GM21390 (cell line): ENCODE measurements around the gene COL4A2.

Experiments used
- ATAC-seq: cut with Tn5 transposase; IDR thresholded peaks from one replicate; pipeline ENCODE4 v1.9.1; 2021; ENCODE audit not compliant: unreplicated experiment

Gene COL4A2

DNA sequence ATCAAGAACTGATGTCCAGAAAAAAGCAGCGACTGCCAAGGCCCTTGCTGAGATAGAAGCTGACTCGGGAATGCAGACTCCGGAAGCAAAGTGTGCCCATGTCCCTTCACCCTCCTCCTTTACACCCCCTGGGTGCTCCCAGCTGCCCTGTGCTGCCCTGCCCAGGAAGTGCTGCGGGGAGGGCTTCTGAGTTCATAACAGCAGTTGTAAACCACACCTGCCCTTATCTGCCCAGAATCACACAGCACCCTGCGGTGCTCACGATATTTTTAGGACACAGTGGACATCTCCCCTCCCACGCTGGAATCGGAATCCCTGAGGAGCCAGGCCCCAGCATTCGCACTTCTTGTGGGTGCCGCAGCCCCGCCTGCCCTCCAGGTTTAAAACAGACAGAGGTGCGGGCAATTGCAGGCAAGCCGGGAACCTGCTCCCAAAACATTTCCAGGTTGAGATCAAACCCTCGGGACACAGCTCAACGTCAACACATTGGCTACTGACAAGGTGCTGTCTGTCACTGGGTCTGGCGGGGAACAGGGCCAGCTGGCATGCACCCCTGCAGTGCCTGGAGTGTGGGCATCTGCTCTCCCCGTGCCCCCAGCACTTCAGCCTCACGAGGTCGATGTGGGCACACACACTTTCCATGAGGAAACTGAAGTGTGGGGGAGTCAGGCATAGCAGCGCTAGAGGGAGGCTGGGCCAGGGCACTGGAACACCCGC, 217.6 kb downstream of the COL4A2 start:
- no peak for ATAC-seq

GRCh38 chr13:110525328-110526319, 218.5 kb downstream of the COL4A2 start:
- peak; percentile 63 for ATAC-seq

- ATAC-seq, result no peak
These were observed 221.3 kb downstream of the COL4A2 start for GRCh38 chr13:110528371-110528770.

DNA sequence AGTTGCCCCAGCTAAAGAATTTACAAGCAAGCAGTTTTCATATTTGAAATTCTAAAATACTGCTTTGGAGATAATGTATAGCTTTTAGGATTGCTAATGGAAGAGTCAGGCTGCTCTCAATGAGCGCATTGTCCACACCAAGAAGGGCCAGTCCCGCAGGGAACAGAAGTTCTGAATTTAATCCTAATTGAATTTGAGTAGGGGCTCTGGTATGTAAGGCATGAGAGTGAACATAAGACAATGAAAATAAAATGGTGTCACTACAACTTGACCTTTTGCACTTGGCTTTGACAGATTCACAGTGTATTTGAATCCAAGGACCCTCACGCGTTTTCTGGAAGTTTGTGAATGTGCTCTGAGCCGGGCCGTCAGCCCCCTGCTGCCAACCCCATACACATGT, 221.8 kb downstream of the COL4A2 start:
- no peak for ATAC-seq

- no peak for ATAC-seq
These were observed 222.6 kb downstream of the COL4A2 start for GRCh38 chr13:110529522-110530311.

- ATAC-seq, result no peak
These were observed 224.0 kb downstream of the COL4A2 start for GRCh38 chr13:110531100-110531499.

- ATAC-seq, result peak; percentile 73
These were observed 224.6 kb downstream of the COL4A2 start for GRCh38 chr13:110531671-110532083.

DNA sequence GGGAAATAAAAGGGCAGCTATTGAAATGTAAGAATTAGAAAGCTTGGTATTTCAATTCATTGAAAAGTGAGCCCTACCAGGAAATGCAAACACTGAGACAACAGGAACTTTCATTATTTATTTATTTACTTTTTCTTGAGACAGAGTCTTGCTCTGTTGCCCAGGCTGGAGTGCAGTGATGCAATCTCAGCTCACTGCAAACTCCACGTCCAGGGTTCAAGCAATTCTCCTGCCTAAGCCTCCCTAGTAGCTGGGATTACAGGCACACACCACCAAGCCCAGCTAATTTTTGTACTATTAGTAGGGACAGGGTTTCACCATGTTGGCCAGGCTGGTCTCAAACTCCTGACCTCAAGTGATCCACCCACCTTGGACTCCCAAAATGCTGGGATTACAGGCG, 225.2 kb downstream of the COL4A2 start:
- peak; percentile 26 for ATAC-seq

- ATAC-seq, result no peak
These were observed 226.9 kb downstream of the COL4A2 start for GRCh38 chr13:110533771-110534670.

DNA sequence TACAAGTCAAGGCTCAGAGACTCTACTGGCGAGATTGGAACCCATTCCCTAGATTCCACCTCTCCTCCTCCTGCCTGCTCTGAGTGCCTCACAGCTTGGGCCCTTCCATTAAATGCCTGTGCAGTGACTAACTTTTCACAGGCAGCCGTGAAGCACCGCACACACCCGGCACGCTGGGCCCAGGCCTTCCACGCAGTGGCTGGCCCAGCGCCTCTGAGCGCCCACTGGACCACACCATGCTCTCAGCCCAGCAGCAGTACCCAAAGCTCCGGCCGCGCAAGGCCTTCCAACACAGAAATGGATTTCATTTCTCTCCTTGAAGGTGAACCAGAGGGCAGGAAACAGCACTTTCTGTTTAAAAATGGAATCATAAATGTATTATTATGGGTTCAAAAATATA, 228.4 kb downstream of the COL4A2 start:
- ATAC-seq, result no peak

DNA sequence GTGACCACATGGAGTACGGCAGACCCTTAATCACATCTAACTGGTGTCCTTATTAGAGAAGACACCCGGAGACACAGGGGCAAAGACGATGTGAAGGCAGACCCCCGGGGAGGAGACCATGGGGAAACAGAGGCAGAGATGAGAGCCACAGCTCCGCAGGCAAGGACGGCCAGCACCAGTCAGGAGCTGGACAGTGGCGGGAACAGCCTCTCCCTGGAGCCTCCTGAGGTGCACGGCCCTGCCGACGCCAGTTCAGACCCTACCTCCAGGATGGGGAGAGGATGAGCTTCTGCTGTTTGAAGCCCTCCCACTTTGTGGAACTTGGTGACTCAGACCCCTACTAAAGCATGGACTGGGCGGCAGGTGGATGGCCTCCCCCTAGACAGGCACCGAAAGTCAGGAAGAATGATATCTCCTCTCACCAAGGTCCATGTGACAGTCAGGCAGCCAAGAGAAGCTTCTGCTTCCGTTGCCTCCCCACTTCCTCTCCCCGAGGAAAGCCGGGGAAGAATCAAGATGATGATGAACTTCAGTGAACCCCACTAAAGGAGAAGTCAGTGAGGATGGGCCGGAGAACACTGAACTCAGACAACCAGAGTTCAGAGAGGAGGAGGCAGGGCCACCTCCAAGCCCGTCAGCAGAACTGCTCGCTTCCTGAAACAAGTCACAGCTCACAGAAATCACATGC, 229.1 kb downstream of the COL4A2 start:
- ATAC-seq, result no peak

DNA sequence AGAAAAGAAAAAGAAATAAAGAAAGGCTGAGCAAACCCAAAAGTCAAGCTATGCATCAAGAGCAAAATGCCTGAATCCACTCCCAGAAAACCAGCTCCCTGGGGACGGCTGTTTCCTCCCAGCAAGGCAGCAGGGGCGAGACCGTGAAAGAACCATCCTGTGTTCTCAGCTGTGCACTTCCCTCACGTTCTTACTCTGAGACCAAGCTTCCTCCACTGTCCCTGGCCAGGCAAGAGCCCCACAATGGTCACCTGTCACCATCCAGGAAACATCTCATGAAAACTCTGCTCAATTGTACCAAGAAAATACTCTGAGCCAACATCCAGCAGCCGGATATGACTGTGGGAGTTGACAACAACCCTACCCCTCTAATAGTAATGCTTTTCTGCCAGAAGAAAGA, 231.5 kb downstream of the COL4A2 start:
- no peak for ATAC-seq

GRCh38 chr13:110539894-110540293, 232.8 kb downstream of the COL4A2 start:
- no peak for ATAC-seq

GRCh38 chr13:110540871-110541525, 233.9 kb downstream of the COL4A2 start:
- ATAC-seq, result no peak

DNA sequence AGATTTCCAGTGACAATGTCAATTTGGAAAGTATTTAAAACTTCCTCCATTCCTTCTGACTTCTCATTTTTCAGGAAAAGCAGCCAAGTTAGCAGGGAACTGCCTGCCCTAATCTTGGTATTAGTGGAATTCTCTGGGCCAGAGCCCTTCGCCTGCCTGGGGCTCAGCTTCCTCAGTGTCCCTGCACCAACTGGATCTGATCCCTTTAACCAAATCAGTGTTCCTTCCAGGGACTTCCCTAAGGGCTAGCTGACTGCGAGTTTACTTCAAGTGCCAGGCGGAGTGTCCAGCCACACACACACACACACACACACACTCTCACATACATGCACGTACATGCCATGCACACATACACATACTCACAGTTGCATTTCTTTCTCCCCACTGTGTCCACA, 234.4 kb downstream of the COL4A2 start:
- no peak for ATAC-seq

- ATAC-seq, result no peak
These were observed 235.2 kb downstream of the COL4A2 start for GRCh38 chr13:110542169-110542796.

DNA sequence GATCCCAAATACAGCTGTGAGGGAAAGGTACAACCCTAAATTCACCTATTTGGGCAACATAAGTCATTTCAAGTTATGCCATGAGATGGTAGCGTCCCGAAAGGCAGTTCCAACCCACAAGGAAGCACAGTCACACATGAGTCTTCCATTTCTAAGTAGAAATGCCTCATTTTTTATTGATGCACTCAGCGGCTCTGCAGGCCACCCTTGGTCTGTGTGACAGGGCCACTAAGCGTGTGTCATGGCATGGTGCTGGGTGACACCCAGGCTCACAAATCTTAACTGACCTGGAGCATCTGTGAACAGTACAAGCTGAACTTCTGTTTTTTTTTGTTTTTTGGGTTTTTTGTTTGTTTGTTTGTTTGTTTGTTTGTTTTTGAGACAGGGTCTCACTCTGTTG, 239.3 kb downstream of the COL4A2 start:
- no peak for ATAC-seq

DNA sequence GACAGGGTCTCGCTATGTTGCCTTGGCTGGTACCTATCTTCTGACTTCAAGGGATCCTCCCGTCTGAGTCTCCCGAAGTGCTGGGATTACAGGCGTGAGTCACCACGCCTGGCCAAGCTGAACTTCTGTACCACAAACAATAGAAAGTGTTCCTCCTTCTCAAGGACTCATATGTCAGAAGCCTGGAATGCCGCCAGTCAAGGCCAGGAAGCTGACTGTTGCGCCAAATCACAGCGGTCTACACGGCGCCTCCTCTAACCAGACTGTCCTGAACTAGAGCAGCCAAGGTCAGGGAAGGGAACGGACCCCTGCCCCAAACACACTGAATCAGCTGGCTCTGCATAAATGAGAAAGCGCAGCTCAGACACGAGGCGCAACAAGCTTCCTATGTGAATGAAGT, 239.8 kb downstream of the COL4A2 start:
- no peak for ATAC-seq
